DND-41 (cell line): ENCODE measurements around the gene LPCAT1.
"Not testable (repeated sequence)": the region's sequence is repeated elsewhere in the genome, so short reads cannot be mapped to it uniquely, and the experiment has no call there.

Experiments
- ATAC-seq: fragments of 200-7000 bp; cut with Tn5 transposase; 3 replicates; pipeline ENCODE4 v1.9.1; 2021; ENCODE audit warnings: low read depth; ENCODE audit not compliant: insufficient read depth
- DNase-seq: peaks from one replicate; pipeline ENCODE4 v3.0.0-alpha.2; 2020
- H2AFZ ChIP-seq: 2 replicates; pipeline ENCODE4 v1.6.0; 2012; ENCODE audit warnings: low read depth, low read length
- H3K27ac ChIP-seq: 2 replicates; pipeline ENCODE4 v1.5.1; 2012; ENCODE audit warnings: low read length, inconsistent platforms
- H3K27me3 ChIP-seq: fragments of 200-600 bp; sonication (generic); 2 replicates; pipeline ENCODE4 v1.6.0; 2012; ENCODE audit warnings: low read length, mild to moderate bottlenecking, inconsistent platforms; ENCODE audit not compliant: insufficient read depth, poor library complexity
- H3K36me3 ChIP-seq: 2 replicates; pipeline ENCODE4 v1.5.1; 2012; ENCODE audit warnings: low read length, inconsistent platforms; ENCODE audit not compliant: insufficient read depth
- H3K4me1 ChIP-seq: 2 replicates; pipeline ENCODE4 v1.5.1; 2012; ENCODE audit warnings: mild to moderate bottlenecking, low read length; ENCODE audit not compliant: insufficient read depth
- H3K4me2 ChIP-seq: 2 replicates; pipeline ENCODE4 v1.6.0; 2012; ENCODE audit warnings: mild to moderate bottlenecking, moderate library complexity, low read length, inconsistent platforms; ENCODE audit not compliant: insufficient read depth
- H3K4me3 ChIP-seq, 2 experiments: fragments of 200-600 bp in 1 of 2; shearing (Covaris generic) in 1 of 2; 2 replicates each; pipeline ENCODE4 v1.5.1; 2012 to 2016; ENCODE audit warnings: inconsistent platforms in 2 of 2, low read length in 2 of 2, mild to moderate bottlenecking in 2 of 2, low read depth in 1 of 2, moderate library complexity in 1 of 2
- H3K79me2 ChIP-seq: 2 replicates; pipeline ENCODE4 v1.6.0; 2012; ENCODE audit warnings: low read length, inconsistent platforms; ENCODE audit not compliant: insufficient read depth
- H3K9ac ChIP-seq: 2 replicates; pipeline ENCODE4 v1.6.0; 2012; ENCODE audit warnings: low read depth, mild to moderate bottlenecking, inconsistent platforms, low read length, moderate library complexity
- H3K9me3 ChIP-seq: 2 replicates; pipeline ENCODE4 v1.5.1; 2012; ENCODE audit warnings: low read length, moderate library complexity, mild to moderate bottlenecking, inconsistent platforms; ENCODE audit not compliant: insufficient read depth, severe bottlenecking
- H4K20me1 ChIP-seq: 2 replicates; pipeline ENCODE4 v1.6.0; 2012; ENCODE audit warnings: low read length; ENCODE audit not compliant: insufficient read depth
- CTCF ChIP-seq: IDR thresholded peaks from 2 replicates; pipeline ENCODE4 v1.5.1; 2012; ENCODE audit warnings: borderline replicate concordance, low read length, moderate library complexity, mild to moderate bottlenecking; ENCODE audit not compliant: poor library complexity, severe bottlenecking; ENCODE audit errors: extremely low read depth
- EZH2 ChIP-seq: IDR thresholded peaks from 3 replicates; pipeline ENCODE4 v1.6.1; 2012; ENCODE audit warnings: borderline replicate concordance, low read depth, mild to moderate bottlenecking, moderate library complexity, low read length, inconsistent platforms; ENCODE audit not compliant: severe bottlenecking

Gene LPCAT1

GRCh38 chr5:1568201-1568979 lies 44.6 kb upstream of the LPCAT1 start:
- H2AFZ ChIP-seq: no peak overlapping the region
- H3K9ac ChIP-seq: no peak overlapping the region
- no peak overlapping the region for H3K4me2 ChIP-seq
- H3K27me3 ChIP-seq: no peaks in the 10 kb centered on the region
- H3K4me3 ChIP-seq: no peak overlapping the region
- no peak; the same call in 2 of the 3 replicates for ATAC-seq
- H3K27ac ChIP-seq: no peak overlapping the region
- H3K79me2 ChIP-seq: no peaks in the 10 kb centered on the region
- H4K20me1 ChIP-seq: peaks cover 3% of the 10 kb centered on the region; the same call in 1 of the 2 replicates
- DNase-seq: no peak
- TF ChIP-seq CTCF: no peak
- TF ChIP-seq EZH2: no peak
- H3K4me1 ChIP-seq: no peaks in the 10 kb centered on the region
- peaks cover 50% of the 10 kb centered on the region for H3K36me3 ChIP-seq
- peaks cover 5% of the 10 kb centered on the region for H3K9me3 ChIP-seq

GRCh38 chr5:1567527-1568200 lies 43.9 kb upstream of the LPCAT1 start:
- H3K27me3 ChIP-seq, H3K4me1 ChIP-seq, ATAC-seq, H3K9me3 ChIP-seq, H3K4me2 ChIP-seq, H3K9ac ChIP-seq, H3K27ac ChIP-seq, H3K4me3 ChIP-seq, H4K20me1 ChIP-seq, H3K79me2 ChIP-seq, DNase-seq, H2AFZ ChIP-seq: not testable (repeated sequence)
- peaks cover 45% of the 10 kb centered on the region for H3K36me3 ChIP-seq

- Histone ChIP-seq H2AFZ (no peak overlapping the region), H3K36me3 (peaks cover 34% of the 10 kb centered on the region), H3K4me3 (no peak overlapping the region), H4K20me1 (peaks cover 3% of the 10 kb centered on the region; the same call in 1 of the 2 replicates), H3K9me3 (peaks cover 4% of the 10 kb centered on the region), H3K79me2 (no peaks in the 10 kb centered on the region), H3K27me3 (no peaks in the 10 kb centered on the region), H3K9ac (no peak overlapping the region), H3K4me1 (no peaks in the 10 kb centered on the region), H3K4me2 (no peak overlapping the region), H3K27ac (no peak overlapping the region)
- TF ChIP-seq EZH2: no peak
- TF ChIP-seq CTCF: no peak
- ATAC-seq (no peak), DNase-seq (no peak)
Measured at GRCh38 chr5:1565737-1566734, 42.3 kb upstream of the LPCAT1 start.
